ENCODE results near the gene KNTC1. TPM values are rescaled to one million over a fixed set of nuclear protein-coding genes. Genes with fewer than 3 reads are reported as not detected.
"Not testable (repeated sequence)": the region's sequence is repeated elsewhere in the genome, so short reads cannot be mapped to it uniquely, and the experiment has no call there.

The KNTC1 gene, protein sequence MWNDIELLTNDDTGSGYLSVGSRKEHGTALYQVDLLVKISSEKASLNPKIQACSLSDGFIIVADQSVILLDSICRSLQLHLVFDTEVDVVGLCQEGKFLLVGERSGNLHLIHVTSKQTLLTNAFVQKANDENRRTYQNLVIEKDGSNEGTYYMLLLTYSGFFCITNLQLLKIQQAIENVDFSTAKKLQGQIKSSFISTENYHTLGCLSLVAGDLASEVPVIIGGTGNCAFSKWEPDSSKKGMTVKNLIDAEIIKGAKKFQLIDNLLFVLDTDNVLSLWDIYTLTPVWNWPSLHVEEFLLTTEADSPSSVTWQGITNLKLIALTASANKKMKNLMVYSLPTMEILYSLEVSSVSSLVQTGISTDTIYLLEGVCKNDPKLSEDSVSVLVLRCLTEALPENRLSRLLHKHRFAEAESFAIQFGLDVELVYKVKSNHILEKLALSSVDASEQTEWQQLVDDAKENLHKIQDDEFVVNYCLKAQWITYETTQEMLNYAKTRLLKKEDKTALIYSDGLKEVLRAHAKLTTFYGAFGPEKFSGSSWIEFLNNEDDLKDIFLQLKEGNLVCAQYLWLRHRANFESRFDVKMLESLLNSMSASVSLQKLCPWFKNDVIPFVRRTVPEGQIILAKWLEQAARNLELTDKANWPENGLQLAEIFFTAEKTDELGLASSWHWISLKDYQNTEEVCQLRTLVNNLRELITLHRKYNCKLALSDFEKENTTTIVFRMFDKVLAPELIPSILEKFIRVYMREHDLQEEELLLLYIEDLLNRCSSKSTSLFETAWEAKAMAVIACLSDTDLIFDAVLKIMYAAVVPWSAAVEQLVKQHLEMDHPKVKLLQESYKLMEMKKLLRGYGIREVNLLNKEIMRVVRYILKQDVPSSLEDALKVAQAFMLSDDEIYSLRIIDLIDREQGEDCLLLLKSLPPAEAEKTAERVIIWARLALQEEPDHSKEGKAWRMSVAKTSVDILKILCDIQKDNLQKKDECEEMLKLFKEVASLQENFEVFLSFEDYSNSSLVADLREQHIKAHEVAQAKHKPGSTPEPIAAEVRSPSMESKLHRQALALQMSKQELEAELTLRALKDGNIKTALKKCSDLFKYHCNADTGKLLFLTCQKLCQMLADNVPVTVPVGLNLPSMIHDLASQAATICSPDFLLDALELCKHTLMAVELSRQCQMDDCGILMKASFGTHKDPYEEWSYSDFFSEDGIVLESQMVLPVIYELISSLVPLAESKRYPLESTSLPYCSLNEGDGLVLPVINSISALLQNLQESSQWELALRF (N-terminal part only)
- 10 to 100 TPM; 28.1 to 56.4 (median 43.1) TPM for polyA plus RNA-seq (ENCODE audit: insufficient read length in 4 of 4)

DNA sequence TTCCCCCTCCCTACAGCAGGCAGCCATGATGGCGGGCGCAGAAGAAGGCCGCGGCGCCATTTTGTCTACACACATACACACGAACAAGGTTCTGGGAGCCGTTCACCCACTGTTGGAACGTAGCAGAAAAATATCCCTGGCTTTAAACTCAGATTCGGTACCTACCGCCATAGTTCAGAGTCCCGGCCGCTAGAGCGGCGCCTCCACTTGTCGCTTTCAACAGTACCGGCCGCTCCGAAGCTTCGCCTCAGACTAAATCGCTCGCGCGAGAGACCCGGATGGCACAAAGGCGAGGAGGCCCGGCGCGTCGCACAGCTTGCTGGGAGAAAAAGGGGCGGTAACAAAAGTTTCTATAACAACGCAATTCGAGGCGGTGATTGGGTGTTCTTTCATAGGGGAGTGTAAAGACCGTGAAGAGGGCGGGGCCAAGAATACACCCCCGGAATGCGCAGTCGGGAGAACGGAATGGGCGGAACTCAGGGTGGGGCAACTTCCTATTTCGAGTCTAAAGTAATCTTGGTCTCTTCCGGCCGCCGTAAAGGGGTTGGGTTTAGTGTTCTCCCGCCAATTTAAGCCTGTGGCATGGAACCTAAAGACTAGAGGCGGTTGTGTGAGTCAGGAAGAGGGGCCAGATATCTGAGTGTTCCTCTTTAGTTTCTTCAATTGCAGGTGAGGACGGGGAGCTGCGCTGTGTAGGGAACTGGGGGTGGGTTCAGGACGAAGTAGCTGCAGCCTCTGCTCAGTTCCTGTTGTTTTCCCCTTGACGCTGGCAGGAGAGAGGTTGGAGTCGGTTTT lies at the start of gene KNTC1, which contains the start of gene RSRC2:
Gene KNTC1, plus strand, starts transcription at position 567 of the 795 bp plus-strand sequence. CDS start 2,815 bp downstream, outside the sequence.
Gene RSRC2, minus strand, starts transcription at position 254 of the 795 bp plus-strand sequence. Its CDS starts 83 bp downstream, at position 171.
- DNase-seq (ENCODE audit: low read depth in 4 of 4, low spot score in 2 of 4), result peak; percentile 99 to 100 (median 100)

DNA sequence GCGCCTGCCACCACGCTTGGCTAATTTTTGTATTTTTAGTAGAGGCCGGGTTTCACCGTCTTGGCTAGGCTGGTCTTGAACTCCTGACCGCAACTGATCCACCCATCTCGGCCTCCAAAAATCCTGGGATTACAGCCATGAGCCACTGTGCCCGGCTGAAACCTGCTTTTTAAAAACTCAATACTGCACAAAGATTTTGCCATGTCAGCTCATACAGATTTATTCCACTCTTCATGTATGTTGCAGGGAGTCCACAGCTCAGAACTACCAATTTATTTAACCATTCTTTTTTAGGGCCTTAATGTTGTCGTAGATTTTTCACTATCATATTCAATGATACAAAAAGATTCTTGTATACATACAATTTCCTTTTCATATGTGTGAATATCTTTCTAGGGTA lies 46.3 kb upstream of the KNTC1 start:
- no peak for DNase-seq (ENCODE audit: low read depth in 4 of 4, low spot score in 2 of 4)

DNA sequence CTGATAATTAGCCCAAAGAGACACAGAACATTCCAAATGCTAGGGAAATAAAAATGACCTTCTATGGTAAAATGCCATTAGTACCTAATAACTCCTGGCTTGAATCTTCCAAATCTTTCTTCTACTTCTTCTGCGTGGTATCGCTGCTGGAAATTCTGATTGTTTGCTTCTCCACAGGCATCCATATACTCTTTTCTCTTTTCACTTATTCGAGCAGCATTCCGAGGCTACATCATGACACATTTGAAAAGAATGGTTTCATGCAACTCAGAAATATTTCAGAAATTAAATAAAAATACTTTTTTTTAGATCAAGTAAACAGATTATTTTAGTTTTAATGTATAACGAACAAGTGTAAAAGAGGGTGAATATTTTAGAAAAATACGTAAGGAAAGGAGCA lies 45.2 kb upstream of the KNTC1 start:
- no peak for DNase-seq (ENCODE audit: low read depth in 4 of 4, low spot score in 2 of 4)

DNA sequence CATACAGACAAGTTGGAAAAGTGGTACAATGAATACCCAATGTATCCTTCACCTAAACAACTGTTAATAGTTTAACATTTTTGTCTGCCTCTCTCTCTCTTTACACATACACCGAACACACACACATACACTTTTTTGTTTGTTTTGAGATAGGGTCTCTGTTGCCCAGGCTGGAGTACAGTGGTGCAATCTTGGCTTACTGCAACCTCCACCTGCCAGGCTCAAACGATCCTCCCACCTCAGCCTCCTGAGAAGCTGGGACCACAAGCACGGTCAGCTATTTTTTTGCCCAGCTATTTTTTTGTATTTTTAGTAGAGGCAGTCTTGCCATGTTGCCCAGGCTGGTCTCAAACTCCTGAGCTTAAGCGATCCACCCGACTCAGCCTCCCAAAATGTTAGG lies 43.1 kb upstream of the KNTC1 start:
- DNase-seq (ENCODE audit: low read depth in 4 of 4, low spot score in 2 of 4), result no peak

DNA sequence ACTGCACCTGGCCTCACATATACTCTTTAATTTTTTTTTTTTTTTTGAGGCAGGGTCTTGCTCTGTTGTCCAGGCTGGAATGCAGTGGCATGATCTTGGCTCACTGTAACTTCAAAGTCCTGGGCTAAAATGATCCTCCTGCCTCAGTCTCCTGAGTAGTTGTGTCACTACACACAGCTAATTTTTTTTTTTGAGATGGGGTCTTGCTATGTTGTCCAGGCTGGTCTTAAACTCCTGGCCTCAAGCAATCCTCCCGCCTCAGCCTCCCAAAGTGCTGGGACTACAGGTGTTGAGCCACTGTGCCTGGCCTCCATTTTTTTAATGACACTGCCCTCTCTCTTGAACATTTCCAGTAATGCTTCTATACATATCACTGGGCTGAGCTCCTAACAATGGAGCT lies 42.7 kb upstream of the KNTC1 start:
- DNase-seq (ENCODE audit: low read depth in 4 of 4, low spot score in 2 of 4), result not testable (repeated sequence)

DNA sequence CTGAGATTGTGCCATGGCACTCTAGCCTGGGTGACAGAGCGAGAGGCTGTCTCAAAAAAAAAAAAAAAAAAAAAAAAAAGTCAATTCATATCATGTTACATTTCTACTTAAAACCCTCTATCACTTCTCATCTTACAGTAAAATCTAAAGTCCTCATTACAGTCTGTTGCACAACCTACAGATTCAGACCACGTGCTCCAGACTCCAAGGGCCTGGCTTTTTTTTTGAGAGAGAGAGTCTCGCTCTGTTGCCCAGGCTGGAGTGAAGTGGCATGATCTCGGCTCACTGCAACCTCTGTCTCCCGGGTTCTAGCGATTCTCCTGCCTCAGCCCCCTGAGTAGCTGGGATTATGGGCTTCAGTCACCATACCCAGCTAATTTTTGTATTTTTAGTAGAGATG lies 40.7 kb upstream of the KNTC1 start:
- DNase-seq (ENCODE audit: low read depth in 4 of 4, low spot score in 2 of 4), result not testable (repeated sequence)

DNA sequence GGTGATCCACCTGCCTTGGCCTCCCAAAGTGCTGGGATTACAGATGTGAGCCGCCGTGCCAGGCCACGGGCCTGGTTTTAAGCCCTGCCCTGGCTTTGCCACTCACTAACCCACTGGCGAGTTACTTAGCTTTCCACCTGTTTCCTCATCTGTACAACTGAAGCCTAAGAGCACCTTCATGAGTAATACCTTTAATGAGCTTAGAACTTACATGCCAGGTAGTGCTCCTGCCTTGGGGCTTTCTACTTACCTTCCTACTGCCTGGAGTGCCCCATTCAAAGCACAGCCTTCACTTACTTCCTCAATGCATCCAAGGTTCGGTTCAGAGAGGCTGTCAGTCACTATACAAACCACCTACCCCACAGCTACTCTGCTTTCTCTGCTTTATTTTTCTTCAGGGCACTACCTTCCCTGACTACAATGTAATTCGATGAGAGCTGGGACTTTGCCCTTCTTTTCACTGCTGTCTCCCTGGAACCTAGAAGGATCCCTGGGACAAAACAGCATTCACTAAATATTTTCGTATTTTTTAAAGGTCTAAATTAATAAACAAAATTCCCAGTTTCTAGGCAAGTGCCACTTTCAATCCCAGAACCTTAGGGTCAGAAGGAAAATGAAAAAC lies 40.1 kb upstream of the KNTC1 start:
- DNase-seq (ENCODE audit: low read depth in 4 of 4, low spot score in 2 of 4), result no peak

DNA sequence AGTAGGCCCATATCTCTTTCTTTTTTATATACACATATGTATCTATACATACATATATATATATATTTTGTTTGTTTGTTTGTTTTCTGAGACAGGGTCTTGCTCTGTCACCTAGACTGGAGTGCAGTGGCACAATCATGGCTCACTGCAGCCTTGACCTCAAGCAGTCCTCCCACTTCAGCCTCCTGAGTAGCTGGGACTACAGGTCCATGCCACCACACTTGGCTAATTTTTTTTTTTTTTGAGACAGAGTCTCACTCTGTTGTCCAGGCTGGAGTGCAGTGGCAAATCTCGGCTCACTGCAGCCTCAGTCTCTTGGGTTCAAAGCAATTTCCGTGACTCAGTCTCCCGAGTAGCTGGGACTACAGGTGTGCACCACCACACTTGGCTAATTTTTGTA lies 39.2 kb upstream of the KNTC1 start:
- not testable (repeated sequence) for DNase-seq (ENCODE audit: low read depth in 4 of 4, low spot score in 2 of 4)

DNA sequence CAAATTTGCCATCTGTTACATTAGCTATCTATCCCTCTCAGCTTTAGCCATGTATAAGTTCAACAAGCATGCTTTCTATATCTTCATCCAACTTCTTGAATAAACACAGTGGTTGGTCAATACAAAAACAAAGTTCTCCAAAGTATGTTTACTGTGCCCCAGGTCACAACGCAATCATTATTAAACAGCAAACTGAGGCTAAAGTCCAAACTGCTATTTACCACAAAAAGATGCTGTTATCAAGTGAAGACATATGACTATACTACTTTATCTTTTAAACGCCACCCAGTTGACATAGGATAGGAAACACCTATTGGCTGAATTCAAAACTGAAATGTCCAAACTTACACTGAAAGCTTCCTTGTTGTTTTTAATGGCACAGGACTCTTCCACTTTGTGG lies 38.0 kb upstream of the KNTC1 start:
- DNase-seq (ENCODE audit: low read depth in 4 of 4, low spot score in 2 of 4), result no peak

DNA sequence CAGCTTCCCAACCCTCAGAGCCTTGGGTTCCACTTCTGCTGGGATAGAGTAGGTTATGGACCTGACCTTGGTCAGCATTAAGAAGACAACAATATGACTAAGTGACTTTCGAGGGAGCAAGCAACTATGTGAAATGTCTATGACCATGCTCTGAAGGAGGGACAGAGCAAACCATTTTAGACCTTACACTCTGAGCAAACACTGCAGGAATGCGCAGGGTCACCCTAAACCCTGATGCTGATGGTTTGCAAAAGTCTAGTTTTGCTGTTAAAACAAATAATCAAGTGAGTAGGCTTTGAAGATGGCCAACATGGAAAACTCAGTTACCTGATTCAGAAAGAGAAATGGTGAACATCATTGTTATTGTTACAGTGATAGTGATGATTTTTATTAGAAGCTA lies 35.1 kb upstream of the KNTC1 start:
- no peak for DNase-seq (ENCODE audit: low read depth in 4 of 4, low spot score in 2 of 4)

DNA sequence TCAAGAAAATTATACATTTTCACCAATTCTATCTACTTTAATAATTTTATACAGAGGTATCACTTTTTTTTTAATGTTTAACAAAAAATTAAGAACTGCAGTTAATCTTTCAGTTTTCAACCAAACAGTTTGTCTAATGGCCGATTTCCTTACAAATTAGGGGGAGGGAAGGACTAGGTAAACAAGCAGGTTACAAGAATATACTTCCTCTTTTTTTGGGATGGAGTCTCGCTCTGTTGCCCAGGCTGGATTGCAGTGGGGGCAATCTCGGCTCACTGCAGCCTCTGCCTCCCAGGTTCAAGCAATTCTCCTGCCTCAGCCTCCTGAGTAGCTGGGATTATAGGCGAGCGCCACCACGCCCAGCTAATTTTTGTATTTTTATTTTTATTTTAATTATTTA lies 33.8 kb upstream of the KNTC1 start:
- not testable (repeated sequence) for DNase-seq (ENCODE audit: low read depth in 4 of 4, low spot score in 2 of 4)

DNA sequence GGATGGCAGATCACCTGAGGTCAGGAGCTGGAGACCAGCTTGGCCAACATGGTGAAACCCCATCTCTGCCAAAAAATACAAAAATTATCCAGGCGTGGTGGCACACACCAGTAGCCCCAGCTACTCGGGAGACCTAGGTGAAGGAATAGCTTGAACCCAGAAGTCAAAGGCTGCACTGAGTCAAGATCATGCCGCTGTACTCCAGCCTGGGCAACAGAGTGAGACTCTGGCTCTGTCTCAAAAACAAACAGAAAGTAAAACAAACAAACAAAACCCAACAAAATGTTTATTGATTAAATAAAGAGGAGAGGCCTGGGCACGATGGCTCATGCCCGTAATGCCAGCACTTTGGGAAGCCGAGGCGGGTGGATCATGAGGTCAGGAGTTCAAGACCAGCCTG lies 31.8 kb upstream of the KNTC1 start:
- no peak for DNase-seq (ENCODE audit: low read depth in 4 of 4, low spot score in 2 of 4)

DNA sequence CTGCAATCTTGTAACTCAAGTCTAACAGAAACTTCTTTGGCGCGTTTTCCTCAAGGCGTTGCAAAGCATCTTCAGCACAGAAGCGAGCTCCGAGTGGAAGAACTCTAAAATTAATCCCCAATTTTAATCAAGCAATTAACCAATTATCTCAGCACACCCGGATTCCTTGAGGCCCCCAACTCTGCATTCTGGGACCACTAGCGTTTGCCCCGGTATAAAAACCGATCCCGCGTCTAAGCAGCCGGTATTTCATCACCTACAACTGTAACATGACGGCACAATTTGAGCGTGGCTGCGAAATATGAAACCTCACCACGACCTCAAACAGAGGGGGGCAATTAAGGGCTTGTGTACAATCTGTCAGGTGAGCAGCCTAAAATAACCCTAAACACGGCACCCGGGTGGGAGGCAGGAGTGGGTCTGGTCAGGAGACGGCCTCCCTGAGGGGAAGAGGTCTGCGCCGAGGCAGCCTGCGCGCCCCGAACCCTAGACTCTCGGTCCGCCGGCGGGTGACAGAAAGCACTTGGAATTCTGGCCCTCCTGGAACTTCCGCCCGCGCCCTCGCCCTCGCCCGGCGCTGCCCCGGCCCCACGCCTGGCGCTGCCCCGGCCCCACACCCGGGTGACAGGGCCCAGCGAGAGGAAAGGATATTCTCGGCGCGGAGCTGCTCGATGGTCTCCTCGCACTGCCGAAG lies 26.9 kb upstream of the KNTC1 start:
- DNase-seq (ENCODE audit: low read depth in 4 of 4, low spot score in 2 of 4), result peak; percentile 41 to 79 (median 66)

DNA sequence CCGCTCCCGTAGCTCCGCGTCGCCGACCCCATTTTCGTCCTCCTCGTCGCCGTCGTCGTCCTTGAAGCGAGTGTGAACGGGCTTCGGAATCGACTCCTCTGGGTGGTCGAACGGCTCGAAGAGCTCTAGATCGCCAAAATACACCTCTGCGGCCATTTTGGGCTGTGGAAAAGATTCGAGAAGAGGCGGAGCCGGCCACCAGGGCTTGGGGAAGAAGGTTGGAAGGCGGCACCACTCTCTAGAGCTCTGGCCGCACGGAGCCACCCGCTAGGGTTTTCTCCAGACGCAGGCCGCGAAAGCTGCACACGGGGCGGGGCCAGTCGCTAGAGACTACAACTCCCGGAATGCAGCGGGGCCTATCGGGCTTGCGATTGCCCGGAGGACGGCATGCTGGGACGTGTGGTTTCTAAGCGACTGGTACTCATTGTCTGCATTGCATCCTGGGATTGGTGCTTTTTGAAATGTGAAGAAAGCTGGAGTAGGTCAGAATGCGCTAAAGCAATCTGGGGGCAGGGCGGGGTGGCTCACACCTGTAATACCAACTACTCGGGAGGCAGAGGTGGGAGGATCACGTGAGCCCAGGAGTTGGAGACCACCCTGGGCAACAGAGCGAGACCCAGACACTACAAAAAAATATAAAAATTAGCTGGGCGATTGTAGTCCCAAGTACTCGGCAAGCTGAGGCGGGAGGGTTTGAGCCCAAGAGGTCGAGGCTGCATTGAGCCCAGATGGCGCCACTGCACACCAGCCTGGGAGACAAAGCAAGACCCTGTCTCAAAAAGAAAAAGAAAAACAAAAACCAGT lies 26.2 kb upstream of the KNTC1 start, which contains the start of gene ZCCHC8:
Gene ZCCHC8, minus strand, starts transcription at position 248 of the 804 bp plus-strand sequence. Its CDS starts 92 bp downstream, at position 156.
- peak; percentile 90 to 97 (median 92) for DNase-seq (ENCODE audit: low read depth in 4 of 4, low spot score in 2 of 4)

DNA sequence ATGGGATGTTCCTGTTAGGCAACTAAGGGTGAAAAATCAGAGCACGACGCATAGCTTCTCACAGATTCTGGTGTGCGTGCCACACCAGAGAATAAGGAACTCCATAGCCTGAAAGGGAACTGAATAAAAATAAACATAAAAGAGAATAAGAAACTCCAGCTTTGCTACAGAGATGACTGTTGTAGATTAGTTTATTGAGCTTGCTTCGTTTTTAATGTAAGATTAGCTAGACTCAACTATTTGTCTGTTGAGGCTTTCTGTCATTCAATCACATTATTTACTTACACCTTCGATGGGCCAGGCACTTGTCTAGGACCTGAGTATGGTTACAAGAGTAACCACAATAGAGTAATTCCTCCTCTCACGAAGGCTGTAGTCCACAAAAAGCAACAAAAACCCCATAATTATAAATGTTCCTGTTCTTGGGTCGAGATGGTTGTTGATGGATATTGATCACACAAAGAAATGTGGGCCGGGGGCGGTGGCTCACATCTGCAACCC lies 25.5 kb upstream of the KNTC1 start:
- no peak for DNase-seq (ENCODE audit: low read depth in 4 of 4, low spot score in 2 of 4)

DNA sequence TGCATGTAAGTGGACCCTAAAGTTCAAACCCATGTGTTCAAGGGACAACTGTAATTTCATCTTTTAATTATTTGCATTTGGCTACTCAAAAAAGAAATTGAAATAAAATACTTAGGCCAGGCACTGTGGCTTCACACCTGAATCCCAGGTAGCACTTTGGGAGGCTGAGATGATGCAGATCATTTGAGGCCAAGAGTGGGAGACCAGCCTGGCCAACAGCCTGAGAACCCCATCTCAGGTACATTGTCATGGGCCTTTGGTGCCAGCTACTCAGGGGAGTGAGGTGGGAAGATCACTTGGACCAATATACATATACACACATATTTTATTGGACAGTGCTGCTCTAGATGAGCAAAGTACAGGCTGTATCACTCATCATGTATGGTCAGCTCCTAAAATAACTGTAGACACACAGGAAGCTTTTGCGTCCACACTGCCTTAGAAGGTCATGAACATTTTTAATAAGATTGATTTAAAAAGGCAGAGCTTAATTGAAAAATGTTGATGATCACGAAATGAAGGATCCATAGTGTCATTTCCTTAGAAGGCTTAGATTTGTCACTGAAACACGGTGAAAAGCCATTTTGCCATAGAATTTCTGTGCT lies 23.8 kb upstream of the KNTC1 start:
- DNase-seq (ENCODE audit: low read depth in 4 of 4, low spot score in 2 of 4), result no peak

Measured in left renal cortex interstitium (tissue), 4 donors.